Measurements from ENCODE around the gene ANKRD30A. TPM values are rescaled to one million over a fixed set of nuclear protein-coding genes. Genes with fewer than 3 reads are reported as not detected.

The ANKRD30A gene
- polyA plus RNA-seq, 1 of the 3 experiments (the other 2 are of a cell fraction), result not detected

DNA sequence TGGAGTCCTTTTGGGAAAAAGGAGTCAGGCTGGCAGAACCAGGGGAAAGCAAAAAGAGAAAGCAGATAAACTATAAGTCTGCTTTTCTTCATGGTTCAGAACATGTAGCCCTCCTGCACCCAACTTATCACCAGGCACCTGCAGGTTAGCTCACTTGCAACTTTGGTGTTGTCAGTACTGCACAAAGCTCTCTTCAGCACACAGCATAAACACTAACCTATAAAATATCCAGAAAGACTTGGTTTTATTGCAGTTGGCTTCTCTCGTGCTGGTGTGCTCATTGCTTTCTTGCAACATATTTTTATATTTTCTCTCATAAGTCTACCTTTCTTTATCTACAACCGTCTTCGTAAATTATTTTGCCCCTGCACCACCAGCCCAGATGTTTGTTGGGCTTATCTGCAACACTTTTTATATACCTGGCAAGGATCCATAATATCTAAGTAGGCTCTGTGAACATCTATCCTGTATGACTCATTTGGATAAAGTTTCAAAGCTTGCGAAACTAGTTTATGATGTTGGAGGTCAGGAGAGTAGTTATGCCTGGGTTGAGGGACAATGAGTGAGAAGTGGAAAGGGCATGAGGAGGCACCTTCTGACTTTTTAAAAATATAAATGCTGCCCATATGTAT is 164.6 kb downstream of the ANKRD30A start:
- Histone ChIP-seq H4K20me1 (ENCODE audit: insufficient read depth) (no peaks in the 10 kb centered on the region), H3K9me3 (no peaks in the 10 kb centered on the region), H3K27ac (ENCODE audit: low read depth in 2 of 2, low read length in 1 of 2) (no peak overlapping the region), H3K4me2 (no peak overlapping the region), H3K4me1 (ENCODE audit: control insufficient read depth in 1 of 2, insufficient read depth in 2 of 2, low read depth in 1 of 2, low read length in 1 of 2) (no peaks in the 10 kb centered on the region), H3K9me2 (no peaks in the 10 kb centered on the region), H2AFZ (ENCODE audit: low read depth) (no peak overlapping the region), H3K27me3 (ENCODE audit: insufficient read depth) (no peaks in the 10 kb centered on the region), H3F3A (replicated peaks; ENCODE audit: insufficient read depth) (no peaks in the 10 kb centered on the region), H3K9ac (no peak overlapping the region), H3K79me2 (ENCODE audit: insufficient read depth) (no peaks in the 10 kb centered on the region), H3K36me3 (replicated peaks in 1 of 2; ENCODE audit: control insufficient read depth in 1 of 2, insufficient read depth in 2 of 2, low read length in 1 of 2) (no peaks in the 10 kb centered on the region), H3K4me3 (ENCODE audit: low read depth in 2 of 2, low read length in 1 of 2) (no peak overlapping the region; a peak in 1 of 4 replicates)
- no peak for TF ChIP-seq JUND (IDR thresholded peaks at IDR 0.05)
- no peak for TF ChIP-seq TCF12 (IDR thresholded peaks at IDR 0.05)
- no peak for TF ChIP-seq EP300 (IDR thresholded peaks at IDR 0.05; ENCODE audit: borderline replicate concordance in 1 of 2, low read depth in 1 of 2, low read length in 1 of 2)
- TF ChIP-seq ZBTB33 (IDR thresholded peaks at IDR 0.05; ENCODE audit: borderline replicate concordance, low read depth), result no peak
- no peak for TF ChIP-seq POLR2AphosphoS5 (IDR thresholded peaks at IDR 0.05; ENCODE audit: low read depth, low read length)
- TF ChIP-seq, protein P1, sequence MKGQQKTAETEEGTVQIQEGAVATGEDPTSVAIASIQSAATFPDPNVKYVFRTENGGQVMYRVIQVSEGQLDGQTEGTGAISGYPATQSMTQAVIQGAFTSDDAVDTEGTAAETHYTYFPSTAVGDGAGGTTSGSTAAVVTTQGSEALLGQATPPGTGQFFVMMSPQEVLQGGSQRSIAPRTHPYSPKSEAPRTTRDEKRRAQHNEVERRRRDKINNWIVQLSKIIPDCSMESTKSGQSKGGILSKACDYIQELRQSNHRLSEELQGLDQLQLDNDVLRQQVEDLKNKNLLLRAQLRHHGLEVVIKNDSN (IDR thresholded peaks at IDR 0.05; ENCODE audit: borderline replicate concordance, low read depth), result no peak
- TF ChIP-seq, protein P2, sequence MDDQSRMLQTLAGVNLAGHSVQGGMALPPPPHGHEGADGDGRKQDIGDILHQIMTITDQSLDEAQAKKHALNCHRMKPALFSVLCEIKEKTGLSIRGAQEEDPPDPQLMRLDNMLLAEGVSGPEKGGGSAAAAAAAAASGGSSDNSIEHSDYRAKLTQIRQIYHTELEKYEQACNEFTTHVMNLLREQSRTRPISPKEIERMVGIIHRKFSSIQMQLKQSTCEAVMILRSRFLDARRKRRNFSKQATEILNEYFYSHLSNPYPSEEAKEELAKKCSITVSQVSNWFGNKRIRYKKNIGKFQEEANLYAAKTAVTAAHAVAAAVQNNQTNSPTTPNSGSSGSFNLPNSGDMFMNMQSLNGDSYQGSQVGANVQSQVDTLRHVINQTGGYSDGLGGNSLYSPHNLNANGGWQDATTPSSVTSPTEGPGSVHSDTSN (IDR thresholded peaks at IDR 0.05), result no peak
- TF ChIP-seq, protein P3, sequence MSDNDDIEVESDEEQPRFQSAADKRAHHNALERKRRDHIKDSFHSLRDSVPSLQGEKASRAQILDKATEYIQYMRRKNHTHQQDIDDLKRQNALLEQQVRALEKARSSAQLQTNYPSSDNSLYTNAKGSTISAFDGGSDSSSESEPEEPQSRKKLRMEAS (IDR thresholded peaks at IDR 0.05; ENCODE audit: low read depth), result no peak
- TF ChIP-seq FOXJ3 (CRISPR knock-in tag; IDR thresholded peaks at IDR 0.05), result no peak
- no peak for TF ChIP-seq RFX5 (IDR thresholded peaks at IDR 0.05; ENCODE audit: low read length)
- no peak for TF ChIP-seq RXRA (IDR thresholded peaks at IDR 0.05; ENCODE audit: borderline replicate concordance, low read depth)
- TF ChIP-seq MEF2A (IDR thresholded peaks at IDR 0.05; ENCODE audit: borderline replicate concordance, low read depth), result no peak
- no peak for TF ChIP-seq ELF1 (IDR thresholded peaks at IDR 0.05)
- TF ChIP-seq, protein P4, sequence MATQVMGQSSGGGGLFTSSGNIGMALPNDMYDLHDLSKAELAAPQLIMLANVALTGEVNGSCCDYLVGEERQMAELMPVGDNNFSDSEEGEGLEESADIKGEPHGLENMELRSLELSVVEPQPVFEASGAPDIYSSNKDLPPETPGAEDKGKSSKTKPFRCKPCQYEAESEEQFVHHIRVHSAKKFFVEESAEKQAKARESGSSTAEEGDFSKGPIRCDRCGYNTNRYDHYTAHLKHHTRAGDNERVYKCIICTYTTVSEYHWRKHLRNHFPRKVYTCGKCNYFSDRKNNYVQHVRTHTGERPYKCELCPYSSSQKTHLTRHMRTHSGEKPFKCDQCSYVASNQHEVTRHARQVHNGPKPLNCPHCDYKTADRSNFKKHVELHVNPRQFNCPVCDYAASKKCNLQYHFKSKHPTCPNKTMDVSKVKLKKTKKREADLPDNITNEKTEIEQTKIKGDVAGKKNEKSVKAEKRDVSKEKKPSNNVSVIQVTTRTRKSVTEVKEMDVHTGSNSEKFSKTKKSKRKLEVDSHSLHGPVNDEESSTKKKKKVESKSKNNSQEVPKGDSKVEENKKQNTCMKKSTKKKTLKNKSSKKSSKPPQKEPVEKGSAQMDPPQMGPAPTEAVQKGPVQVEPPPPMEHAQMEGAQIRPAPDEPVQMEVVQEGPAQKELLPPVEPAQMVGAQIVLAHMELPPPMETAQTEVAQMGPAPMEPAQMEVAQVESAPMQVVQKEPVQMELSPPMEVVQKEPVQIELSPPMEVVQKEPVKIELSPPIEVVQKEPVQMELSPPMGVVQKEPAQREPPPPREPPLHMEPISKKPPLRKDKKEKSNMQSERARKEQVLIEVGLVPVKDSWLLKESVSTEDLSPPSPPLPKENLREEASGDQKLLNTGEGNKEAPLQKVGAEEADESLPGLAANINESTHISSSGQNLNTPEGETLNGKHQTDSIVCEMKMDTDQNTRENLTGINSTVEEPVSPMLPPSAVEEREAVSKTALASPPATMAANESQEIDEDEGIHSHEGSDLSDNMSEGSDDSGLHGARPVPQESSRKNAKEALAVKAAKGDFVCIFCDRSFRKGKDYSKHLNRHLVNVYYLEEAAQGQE (IDR thresholded peaks at IDR 0.05; ENCODE audit: low read depth, low read length), result no peak
- no peak for TF ChIP-seq SIN3A (IDR thresholded peaks at IDR 0.05; ENCODE audit: borderline replicate concordance, low read depth, low read length)
- no peak for TF ChIP-seq NFIC (IDR thresholded peaks at IDR 0.05; ENCODE audit: borderline replicate concordance)
- POLR2A ChIA-PET, result no interaction called here
- whole genome bisulfite sequencing (ENCODE audit: low lambda C conversion rate), result 5% methylated on average over 4 of the region's 4 CpGs
- DNase-seq, result no peak
- CTCF ChIA-PET, result no interaction called here
